GM12864 (cell line): Measurements from ENCODE around the gene ADM5.
"Not testable (repeated sequence)": the region's sequence is repeated elsewhere in the genome, so short reads cannot be mapped to it uniquely, and the experiment has no call there.

Experiments used
- DNase-seq: peaks from one replicate; pipeline ENCODE4 v3.0.0-alpha.2; 2011; ENCODE audit warnings: low read depth
- H3K4me3 ChIP-seq: 2 replicates; pipeline ENCODE4 v1.5.1; 2011; ENCODE audit warnings: mild to moderate bottlenecking, low read depth, low read length, control low read depth
- TF ChIP-seq, protein P1 (sequence below): IDR thresholded peaks from 2 replicates; pipeline ENCODE4 v1.5.1; 2011; ENCODE audit warnings: low read depth, mild to moderate bottlenecking, moderate library complexity, low read length, control low read depth, inconsistent platforms; ENCODE audit errors: missing control alignments

ADM5 gene

DNA sequence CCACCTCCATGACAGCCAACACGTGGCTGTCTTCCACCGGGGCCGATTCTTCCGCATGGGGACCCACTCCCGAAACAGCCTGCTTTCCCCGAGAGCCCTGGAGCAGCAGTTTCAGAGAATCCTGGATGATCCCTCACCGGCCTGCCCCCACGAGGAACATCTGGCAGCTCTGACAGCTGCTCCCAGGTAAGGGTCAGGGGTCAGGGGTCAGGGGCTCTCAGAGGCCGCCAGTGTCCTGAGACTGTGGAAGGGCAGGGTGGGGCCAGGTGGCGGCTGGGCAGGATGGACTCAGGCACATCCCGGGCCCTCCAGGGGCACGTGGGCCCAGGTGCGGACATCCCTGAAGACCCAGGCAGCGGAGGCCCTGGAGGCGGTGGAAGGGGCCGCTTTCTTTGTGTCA, 16.5 kb downstream of the ADM5 start:
- no peak overlapping the region for H3K4me3 ChIP-seq
- no peak for DNase-seq
- TF ChIP-seq, protein P1, sequence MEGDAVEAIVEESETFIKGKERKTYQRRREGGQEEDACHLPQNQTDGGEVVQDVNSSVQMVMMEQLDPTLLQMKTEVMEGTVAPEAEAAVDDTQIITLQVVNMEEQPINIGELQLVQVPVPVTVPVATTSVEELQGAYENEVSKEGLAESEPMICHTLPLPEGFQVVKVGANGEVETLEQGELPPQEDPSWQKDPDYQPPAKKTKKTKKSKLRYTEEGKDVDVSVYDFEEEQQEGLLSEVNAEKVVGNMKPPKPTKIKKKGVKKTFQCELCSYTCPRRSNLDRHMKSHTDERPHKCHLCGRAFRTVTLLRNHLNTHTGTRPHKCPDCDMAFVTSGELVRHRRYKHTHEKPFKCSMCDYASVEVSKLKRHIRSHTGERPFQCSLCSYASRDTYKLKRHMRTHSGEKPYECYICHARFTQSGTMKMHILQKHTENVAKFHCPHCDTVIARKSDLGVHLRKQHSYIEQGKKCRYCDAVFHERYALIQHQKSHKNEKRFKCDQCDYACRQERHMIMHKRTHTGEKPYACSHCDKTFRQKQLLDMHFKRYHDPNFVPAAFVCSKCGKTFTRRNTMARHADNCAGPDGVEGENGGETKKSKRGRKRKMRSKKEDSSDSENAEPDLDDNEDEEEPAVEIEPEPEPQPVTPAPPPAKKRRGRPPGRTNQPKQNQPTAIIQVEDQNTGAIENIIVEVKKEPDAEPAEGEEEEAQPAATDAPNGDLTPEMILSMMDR, result no peak

DNA sequence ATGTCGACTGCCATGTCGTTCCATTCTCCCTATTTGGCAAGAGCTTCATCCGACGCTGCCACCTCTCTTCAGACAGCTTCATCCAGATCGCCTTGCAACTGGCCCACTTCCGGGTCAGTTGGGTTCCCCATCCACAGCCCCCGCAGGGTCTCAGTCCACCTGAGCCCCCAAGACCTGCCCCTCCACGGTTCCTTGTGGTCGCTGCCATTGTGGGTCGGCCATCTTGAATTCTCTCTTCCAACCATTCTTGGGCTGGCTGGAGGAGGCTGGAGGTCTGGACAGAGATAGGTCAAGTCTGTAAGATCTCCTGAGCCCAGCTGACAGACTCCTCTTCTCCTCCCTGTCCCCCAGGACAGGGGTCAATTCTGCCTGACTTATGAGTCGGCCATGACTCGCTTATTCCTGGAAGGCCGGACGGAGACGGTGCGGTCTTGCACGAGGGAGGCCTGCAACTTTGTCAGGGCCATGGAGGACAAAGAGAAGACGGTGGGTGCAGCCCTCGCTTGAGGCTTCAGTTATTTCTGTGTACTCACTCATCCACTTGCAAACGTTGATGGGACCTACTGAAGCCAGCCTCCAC, 21.1 kb downstream of the ADM5 start:
- DNase-seq, result no peak
- no peak overlapping the region for H3K4me3 ChIP-seq
- TF ChIP-seq, protein P1, result no peak

DNA sequence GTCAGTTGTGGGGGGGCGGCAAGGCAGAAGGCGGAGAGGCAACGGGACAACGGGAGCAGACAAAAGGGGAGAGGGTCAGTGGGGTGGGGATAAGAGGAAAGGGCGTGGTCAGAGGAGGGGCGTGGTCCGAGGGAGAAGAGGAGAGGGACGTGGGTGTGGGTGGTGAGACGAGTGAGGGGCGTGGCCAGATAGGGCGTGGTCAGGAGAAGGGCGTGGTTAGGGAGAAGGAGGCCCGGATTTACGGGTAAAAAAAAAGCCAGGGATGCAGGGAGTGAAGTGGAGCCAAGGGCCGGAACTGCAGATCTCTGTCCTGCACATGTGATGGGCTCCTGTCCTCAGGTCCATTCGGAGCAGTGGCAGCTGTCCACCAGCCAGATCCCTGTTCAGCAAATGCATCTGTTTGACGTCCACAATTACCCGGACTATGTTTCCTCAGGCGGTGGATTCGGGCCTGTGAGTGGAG, 23.0 kb downstream of the ADM5 start:
- DNase-seq, result no peak
- TF ChIP-seq, protein P1, result no peak
- H3K4me3 ChIP-seq, result no peak overlapping the region

DNA sequence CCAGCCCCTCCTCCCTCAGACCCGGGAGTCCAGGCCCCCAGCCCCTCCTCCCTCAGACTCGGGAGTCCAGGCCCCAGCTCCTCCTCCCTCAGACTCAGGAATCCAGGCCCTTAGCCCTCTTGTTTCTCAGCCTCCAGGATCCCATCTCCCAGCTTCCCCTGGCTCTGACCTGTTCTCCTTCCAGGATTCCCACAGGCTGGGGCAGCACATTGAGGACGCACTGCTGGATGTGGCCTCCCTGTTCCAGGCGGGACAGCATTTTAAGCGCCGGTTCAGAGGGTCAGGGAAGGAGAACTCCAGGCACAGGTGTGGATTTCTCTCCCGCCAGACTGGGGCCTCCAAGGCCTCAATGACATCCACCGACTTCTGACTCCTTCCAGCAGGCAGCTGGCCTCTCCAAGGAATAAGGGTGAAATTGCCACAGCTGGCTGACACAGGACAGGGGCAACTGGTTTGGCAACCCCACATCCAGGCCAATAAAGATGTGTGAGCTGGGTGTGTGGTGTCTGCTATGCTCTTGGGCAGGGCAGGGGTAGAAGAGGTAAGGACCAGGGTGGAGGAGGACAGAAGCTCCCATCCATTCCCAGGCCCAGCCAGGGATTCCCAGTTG, 23.9 kb downstream of the ADM5 start:
- H3K4me3 ChIP-seq, result no peak overlapping the region
- no peak for DNase-seq
- TF ChIP-seq, protein P1, result no peak

DNA sequence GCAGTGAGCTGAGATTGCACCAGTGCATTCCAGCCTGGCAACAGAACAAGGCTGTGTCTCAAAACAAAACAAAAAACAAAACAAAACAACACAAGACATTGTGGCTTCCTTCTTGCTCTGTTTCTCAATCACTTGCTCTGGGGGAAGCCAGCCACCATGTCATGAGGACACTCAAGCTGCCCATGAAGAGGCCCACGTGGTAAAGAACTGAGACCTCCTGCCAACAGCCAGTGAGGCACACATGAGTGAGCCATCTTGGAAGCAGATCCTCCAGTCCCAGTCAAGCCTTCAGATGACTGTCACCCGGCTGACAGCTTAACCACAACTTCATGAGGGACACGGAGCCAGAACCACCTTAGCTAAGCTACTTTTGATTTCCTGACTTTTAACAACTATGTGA, 26.8 kb downstream of the ADM5 start:
- TF ChIP-seq, protein P1, result no peak
- H3K4me3 ChIP-seq, result no peak overlapping the region
- DNase-seq, result no peak

DNA sequence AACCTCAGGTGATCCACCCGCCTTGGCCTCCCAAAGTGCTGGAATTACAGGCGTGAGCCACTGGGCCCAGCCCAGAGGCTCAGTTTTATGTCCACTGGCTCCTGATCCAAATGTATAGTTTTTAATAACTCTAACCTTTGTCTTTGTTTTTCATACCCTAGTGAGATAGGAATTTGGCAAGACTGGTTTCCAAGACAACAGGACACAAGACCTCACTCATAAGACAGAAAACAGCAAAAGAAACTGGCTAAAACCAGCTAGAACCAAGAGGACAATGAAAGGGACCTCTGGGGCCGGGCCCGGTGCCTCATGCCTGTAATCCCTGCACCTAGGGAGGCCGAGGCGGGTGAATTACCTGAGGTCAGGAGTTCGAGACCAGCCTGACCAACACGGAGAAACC, 29.1 kb downstream of the ADM5 start:
- TF ChIP-seq, protein P1, result no peak
- no peak for DNase-seq
- H3K4me3 ChIP-seq, result no peak overlapping the region

DNA sequence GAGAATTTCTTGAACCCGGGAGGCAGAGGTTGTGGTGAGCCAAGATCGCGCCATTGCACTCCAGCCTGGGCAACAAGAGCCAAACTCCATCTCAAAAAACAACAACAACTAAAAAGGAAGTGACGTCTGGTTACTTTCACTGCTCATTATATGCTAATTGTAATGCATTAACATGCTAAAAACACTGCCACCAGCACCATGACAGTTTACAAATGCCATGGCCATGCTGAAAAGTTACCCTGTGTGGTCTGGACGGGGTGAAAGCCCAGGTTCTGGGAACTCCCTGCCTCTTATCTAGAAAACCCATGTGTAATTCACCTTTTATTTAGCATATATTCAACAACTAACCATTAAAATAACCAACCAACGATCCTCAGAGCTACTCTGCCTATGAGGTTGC, 29.6 kb downstream of the ADM5 start:
- TF ChIP-seq, protein P1, result no peak
- H3K4me3 ChIP-seq, result no peak overlapping the region
- no peak for DNase-seq

DNA sequence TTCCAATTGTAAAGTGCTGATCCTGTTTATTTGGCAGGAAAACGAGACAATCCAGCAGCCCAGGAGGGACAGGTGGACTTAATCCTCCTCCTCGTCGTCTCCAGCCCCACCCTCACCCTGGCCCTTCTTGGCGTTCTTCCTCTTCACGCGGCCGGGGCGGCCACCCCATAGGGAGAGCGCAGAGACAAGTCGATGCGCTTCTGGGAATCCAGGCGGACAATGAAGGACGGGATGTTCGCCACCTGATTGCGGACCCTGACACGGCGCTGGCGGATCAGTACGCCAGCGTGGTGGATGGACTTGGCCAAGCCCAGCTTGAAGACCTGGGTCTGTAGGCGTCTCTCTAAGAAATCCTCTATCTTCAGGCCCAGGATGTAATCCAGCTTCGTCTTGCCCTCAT, 30.0 kb downstream of the ADM5 start:
- not testable (repeated sequence) for DNase-seq, H3K4me3 ChIP-seq
